ENCODE data around the gene IL22RA1.

IL22RA1 gene

GRCh38 chr1:24186031-24186710, 43.2 kb upstream of the IL22RA1 start (continued):
- no peak for TF ChIP-seq CSRNP3 (CRISPR knock-in tag; IDR thresholded peaks at IDR 0.05)
- TF ChIP-seq TCF4 (CRISPR knock-in tag; IDR thresholded peaks at IDR 0.05; ENCODE audit: borderline replicate concordance): no peak
- no peak for TF ChIP-seq ESRRG (CRISPR knock-in tag; IDR thresholded peaks at IDR 0.05)
- no peak for TF ChIP-seq SNAI2 (CRISPR knock-in tag; IDR thresholded peaks at IDR 0.05)
- no peak for TF ChIP-seq BACH2 (CRISPR knock-in tag; IDR thresholded peaks at IDR 0.05; ENCODE audit: borderline replicate concordance)
- no peak for TF ChIP-seq ZNF70 (CRISPR knock-in tag; IDR thresholded peaks at IDR 0.05)
- no peak for TF ChIP-seq ZFP3 (CRISPR knock-in tag; IDR thresholded peaks at IDR 0.05)
- TF ChIP-seq PATZ1 (CRISPR knock-in tag; IDR thresholded peaks at IDR 0.05; ENCODE audit: borderline replicate concordance): no peak
- TF ChIP-seq GLIS3 (CRISPR knock-in tag; IDR thresholded peaks at IDR 0.05): no peak

GRCh38 chr1:24185076-24185475, 42.1 kb upstream of the IL22RA1 start:
- TF ChIP-seq ISL1 (CRISPR knock-in tag; IDR thresholded peaks at IDR 0.05): no peak
- TF ChIP-seq ZNF8 (CRISPR knock-in tag; IDR thresholded peaks at IDR 0.05): no peak
- TF ChIP-seq ESRRG (CRISPR knock-in tag; IDR thresholded peaks at IDR 0.05): no peak
- no peak for TF ChIP-seq PPARA (CRISPR knock-in tag; IDR thresholded peaks at IDR 0.05; ENCODE audit: borderline replicate concordance)
- TF ChIP-seq CSDC2 (CRISPR knock-in tag; IDR thresholded peaks at IDR 0.05): no peak
- TF ChIP-seq ZFP30 (CRISPR knock-in tag; IDR thresholded peaks at IDR 0.05): no peak
- no peak for TF ChIP-seq ZNF565 (CRISPR knock-in tag; conservative IDR thresholded peaks at IDR 0.05; ENCODE audit: low read depth)
- TF ChIP-seq CREB5 (CRISPR knock-in tag; IDR thresholded peaks at IDR 0.05; ENCODE audit: low read depth): no peak
- TF ChIP-seq TCF4 (CRISPR knock-in tag; IDR thresholded peaks at IDR 0.05; ENCODE audit: borderline replicate concordance): no peak
- no peak for TF ChIP-seq PATZ1 (CRISPR knock-in tag; IDR thresholded peaks at IDR 0.05; ENCODE audit: borderline replicate concordance)
- no peak for TF ChIP-seq RARB (CRISPR knock-in tag; IDR thresholded peaks at IDR 0.05)
- TF ChIP-seq POU6F1 (CRISPR knock-in tag; IDR thresholded peaks at IDR 0.05; ENCODE audit: borderline replicate concordance, low read depth): no peak
- no peak for TF ChIP-seq ZFP3 (CRISPR knock-in tag; IDR thresholded peaks at IDR 0.05)
- TF ChIP-seq ZNF70 (CRISPR knock-in tag; IDR thresholded peaks at IDR 0.05): no peak
- TF ChIP-seq TSHZ2 (CRISPR knock-in tag; IDR thresholded peaks at IDR 0.05): no peak
- no peak for ATAC-seq

Measured in SK-N-SH treated with all-trans-retinoic acid at 6 μM for 48 hours (cell line).